PFSK-1 (cell line): ENCODE measurements around the gene PDE2A.

Experiments used
- FOXP2 ChIP-seq: optimal IDR thresholded peaks from 2 replicates; pipeline ENCODE3; 2011; ENCODE audit warnings: borderline replicate concordance, control low read depth, inconsistent platforms; ENCODE audit not compliant: insufficient read depth; ENCODE audit errors: extremely low read length, extremely low read depth
- POLR2AphosphoS5 ChIP-seq: IDR thresholded peaks from 2 replicates; pipeline ENCODE4 v1.6.1; 2012; ENCODE audit warnings: low read depth, mild to moderate bottlenecking, control low read depth, low read length, moderate library complexity
- REST ChIP-seq, 2 experiments: IDR thresholded peaks; 2 replicates each; pipeline versions ENCODE4 v1.6.1 to v1.8.0; 2011 to 2012; ENCODE audit warnings: low read depth in 2 of 2, low read length in 2 of 2, control low read depth in 1 of 2, inconsistent platforms in 1 of 2, mild to moderate bottlenecking in 1 of 2, moderate library complexity in 1 of 2; ENCODE audit not compliant: insufficient read depth in 1 of 2
- SIN3A ChIP-seq: IDR thresholded peaks from 2 replicates; pipeline ENCODE4 v1.6.1; 2012; ENCODE audit warnings: mild to moderate bottlenecking, low read length, moderate library complexity, borderline replicate concordance; ENCODE audit not compliant: insufficient read depth
- TAF1 ChIP-seq: IDR thresholded peaks from 2 replicates; pipeline ENCODE4 v1.6.1; 2012; ENCODE audit warnings: low read length, control low read depth, borderline replicate concordance; ENCODE audit not compliant: insufficient read depth

Gene PDE2A

DNA sequence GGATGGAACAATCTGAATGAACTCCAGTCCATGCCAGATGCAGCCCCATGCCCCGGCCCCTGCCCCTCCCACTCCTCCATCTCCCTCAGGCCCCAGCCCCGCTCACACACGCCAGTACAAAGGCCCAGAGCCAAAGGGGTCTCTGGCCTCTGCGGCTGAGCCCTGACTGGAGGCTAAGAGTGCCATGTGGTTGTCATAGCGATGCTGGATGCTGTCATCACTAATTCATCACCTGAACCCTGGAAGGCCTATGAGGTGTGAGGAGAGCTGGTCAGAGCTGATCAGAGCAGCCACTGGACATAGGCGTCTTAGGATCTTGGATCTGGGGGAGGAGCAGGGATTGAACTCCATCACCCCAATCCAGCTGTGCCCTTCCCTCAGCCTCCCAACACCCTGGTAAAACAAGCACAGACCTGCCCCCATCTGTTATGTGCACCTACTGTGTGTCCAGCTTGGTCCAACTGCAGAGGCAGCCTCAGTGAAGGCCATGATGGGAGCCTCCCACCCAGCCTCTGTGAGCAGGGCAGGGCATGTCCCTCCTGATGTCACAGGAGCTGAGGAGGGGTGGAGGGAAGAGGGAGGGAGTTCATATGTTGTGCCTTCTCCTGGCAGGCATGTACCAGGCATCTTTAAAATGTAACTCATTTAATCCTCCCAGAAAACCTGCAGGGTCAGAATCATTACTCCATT, 16.7 kb downstream of the PDE2A start:
- no peak for TF ChIP-seq FOXP2

DNA sequence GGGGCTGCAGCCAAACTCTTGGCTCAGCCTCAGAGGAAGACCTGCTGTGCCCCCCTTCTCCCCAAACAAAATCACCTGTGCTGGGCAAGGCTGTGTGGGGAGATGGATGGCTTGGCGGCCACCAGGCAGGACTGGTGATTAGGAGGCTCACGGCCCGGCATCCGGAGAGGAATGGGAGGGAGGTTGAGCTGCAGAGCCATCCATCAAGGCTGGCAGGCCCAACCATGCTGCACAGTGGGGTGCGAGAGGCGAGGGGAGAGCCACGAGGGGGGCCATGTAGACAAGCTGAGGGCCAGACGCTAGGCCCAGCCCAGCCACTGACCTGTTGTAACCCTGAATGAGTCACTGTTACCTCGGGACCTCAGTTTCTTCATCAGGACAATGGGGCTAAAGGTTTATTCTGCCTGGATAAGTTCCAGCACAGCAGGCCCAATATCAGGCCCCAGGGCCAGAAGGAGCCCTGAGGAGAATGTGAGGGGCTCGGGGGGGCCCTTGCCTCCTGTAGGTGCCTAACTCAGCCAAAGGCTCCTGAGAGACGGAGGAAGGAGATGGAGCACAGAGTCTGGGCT, 18.2 kb downstream of the PDE2A start:
- no peak for TF ChIP-seq SIN3A
- TF ChIP-seq TAF1, result no peak
- no peak for TF ChIP-seq REST (IDR thresholded peaks at IDR 0.05; ENCODE audit: insufficient read depth in 1 of 2, low read depth in 2 of 2, low read length in 2 of 2)
- no peak for TF ChIP-seq FOXP2
- no peak for TF ChIP-seq POLR2AphosphoS5

DNA sequence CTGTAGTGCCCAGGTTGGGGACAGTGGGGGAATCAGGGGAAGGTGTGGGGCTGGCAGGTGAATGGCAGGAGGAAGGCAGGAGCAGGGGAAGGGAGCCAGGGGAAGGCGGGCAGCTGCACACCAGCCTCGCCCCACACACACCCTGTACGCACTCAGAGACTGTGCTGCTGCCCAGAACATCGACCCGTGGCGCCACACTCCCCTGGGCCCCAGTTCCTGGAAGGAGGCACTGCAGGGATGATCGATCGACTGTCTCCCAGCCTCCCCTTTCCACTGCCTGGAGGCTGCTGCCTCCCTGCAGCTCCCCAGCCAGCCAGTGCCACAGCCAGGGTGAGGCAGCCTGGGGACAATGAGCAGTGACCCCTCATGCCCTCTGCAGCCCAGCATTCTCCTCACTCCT, 19.2 kb downstream of the PDE2A start:
- TF ChIP-seq SIN3A, result no peak
- no peak for TF ChIP-seq POLR2AphosphoS5
- no peak for TF ChIP-seq TAF1
- no peak for TF ChIP-seq FOXP2
- no peak for TF ChIP-seq REST (IDR thresholded peaks at IDR 0.05; ENCODE audit: insufficient read depth in 1 of 2, low read depth in 2 of 2, low read length in 2 of 2)

DNA sequence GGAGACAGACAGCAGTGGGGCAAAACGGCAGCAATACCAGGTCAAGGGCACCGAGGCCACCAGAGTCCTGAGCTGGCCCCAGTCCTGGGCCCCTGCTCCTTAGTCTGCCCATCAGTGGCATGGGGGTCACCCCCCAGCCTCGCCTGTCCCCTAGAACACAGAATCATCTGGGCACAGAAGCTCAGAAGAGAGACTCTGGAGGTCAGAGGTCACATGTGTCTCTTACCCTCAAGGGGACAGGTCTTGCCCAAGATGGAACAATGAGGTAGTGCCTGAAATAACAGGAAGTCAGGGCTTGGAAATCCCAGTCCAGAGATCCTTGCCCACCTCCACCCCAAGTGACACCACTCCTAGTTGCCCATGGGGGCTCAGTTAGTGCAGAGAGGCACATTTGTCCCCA, 20.6 kb downstream of the PDE2A start:
- TF ChIP-seq FOXP2 (no peak), POLR2AphosphoS5 (no peak), TAF1 (no peak), SIN3A (no peak), REST (IDR thresholded peaks at IDR 0.05; ENCODE audit: insufficient read depth in 1 of 2, low read depth in 2 of 2, low read length in 2 of 2) (no peak)

DNA sequence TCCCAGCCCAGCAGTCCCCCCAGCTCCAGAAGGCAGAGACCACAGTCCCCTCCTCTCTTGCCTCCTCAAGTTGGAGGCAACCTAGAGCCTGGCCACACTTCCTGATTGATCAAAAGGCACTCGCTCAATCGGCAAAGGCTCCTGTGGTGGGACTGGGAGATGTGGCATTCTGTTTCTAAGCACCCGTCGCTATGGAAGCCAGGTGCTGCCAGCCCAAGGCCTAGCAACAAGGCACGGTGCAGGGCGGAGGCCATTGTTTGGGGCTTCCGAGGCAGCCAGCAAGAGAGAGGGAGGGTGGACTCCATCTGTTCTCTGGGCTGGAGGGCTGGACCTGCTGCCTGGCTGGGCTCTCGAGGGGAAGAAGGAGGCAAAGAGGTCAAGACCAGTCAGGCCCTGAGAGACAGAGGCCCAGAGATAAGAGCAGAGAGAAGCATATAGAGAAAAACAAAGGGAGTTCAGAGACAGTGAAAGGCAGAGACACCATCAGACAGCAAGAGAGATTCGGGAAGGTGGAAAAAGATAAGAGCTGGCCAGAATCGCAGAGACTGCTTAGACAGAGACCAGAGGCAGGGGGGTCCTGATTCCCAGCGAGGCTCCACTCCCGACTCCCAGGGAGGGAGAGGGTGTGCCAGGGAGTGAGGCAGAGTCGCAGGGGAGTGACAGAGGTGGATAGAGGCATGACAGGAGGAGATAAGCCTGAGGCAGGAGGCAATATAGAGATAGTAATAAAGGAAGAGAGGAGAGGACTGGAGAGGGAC, 21.2 kb downstream of the PDE2A start:
- no peak for TF ChIP-seq POLR2AphosphoS5
- no peak for TF ChIP-seq REST (IDR thresholded peaks at IDR 0.05; ENCODE audit: insufficient read depth in 1 of 2, low read depth in 2 of 2, low read length in 2 of 2)
- no peak for TF ChIP-seq TAF1
- TF ChIP-seq FOXP2, result no peak
- TF ChIP-seq SIN3A, result no peak
